ENCODE data around the gene GPX8.

Gene GPX8, protein sequence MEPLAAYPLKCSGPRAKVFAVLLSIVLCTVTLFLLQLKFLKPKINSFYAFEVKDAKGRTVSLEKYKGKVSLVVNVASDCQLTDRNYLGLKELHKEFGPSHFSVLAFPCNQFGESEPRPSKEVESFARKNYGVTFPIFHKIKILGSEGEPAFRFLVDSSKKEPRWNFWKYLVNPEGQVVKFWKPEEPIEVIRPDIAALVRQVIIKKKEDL

DNA sequence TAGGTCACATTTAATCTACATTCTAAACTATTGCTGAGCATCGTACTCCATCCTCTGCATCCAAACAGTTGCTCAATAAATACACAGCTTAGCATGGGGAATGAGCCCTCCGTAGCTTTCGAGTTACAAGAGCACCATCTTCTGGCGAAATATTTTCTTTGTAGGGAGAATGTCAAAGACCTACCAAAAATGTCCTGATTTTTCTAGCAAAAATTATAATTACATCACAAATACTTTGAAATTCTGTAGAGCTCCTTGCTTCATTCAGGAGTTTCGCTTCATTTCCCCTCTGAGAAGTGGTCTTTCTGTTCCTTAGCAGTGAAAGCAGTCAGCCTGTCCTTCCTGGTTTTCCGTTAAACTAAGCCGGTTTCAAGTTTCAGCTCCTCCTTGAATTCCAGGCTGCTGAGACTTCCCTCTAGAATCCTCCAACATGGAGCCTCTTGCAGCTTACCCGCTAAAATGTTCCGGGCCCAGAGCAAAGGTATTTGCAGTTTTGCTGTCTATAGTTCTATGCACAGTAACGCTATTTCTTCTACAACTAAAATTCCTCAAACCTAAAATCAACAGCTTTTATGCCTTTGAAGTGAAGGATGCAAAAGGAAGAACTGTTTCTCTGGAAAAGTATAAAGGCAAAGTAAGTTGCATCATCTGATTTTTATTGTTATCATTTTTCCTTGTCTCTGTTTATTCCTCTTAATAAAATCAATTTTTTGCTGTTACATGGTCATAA lies at the start of gene GPX8:
GPX8 (plus strand) TSS at position 409 of the 730 bp plus-strand sequence; CDS start at position 431, 22 bp downstream.
- no peak for DNase-seq

DNA sequence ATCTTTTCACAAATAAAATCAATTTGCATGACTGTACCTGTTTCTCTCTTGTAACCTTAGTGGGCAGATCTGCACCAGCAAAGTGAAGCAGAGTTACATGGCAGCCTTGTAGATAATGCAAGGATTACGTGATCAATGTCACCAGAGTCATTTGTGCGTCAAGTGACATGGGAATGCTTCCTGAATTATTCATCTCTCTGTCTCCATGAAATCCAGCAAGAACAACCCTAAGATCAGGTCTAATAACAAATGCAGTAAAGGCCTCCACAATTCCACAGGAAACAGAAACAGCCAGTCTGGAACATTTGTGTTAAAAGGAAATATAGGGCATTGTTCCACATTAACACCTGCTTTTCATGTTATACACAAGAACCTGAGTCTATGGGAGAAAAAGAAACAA lies 49.8 kb upstream of the GPX8 start:
- DNase-seq = no peak

DNA sequence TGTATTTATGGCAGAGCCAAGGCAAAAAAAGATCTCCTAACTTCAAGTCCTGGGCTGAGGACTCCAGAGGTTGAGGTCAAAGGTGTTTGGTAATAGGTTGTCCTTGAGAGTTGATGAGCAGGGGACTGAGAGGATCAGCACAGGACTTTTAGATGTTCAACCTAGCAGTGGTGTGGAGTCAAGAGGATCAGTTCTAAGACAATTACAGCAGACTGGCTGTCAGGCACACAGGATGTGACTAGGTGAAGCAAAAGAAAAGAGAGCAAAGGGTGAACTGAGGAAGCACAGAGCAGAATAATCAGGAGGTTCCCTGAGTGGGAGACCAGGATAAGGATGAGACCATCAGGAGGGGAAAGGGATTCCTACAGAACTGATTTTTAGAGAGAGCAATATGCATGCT lies 46.6 kb upstream of the GPX8 start:
- no peak for DNase-seq

DNA sequence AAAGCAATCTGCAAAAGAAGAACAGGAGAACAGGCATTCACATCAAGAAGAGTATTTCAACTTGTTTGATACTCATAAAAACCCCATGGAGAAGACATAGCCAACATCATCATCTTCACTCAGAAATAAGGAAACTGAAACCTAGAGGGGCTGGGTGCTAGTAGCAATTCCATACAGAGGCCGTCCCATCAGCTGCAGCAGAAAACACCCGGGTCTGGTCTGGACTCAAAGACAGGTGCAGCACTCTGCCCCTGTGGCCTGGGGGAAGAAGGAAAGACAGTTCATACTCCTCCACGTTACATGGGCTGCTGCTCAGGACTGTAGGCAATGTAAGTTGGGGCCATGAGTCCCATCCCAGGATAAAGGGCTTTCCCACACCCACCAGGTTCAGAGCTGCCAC lies 45.9 kb upstream of the GPX8 start:
- no peak for DNase-seq

GRCh38 chr5:55123365-55123764 lies 36.6 kb upstream of the GPX8 start:
- DNase-seq = no peak

GRCh38 chr5:55134053-55134722 lies 25.8 kb upstream of the GPX8 start:
- no peak for DNase-seq

GRCh38 chr5:55136521-55136920 lies 23.4 kb upstream of the GPX8 start:
- no peak for DNase-seq

GRCh38 chr5:55140908-55141665 lies 18.9 kb upstream of the GPX8 start:
- no peak for DNase-seq

- peak in 1 of 2 donors; percentile 6 for DNase-seq
Observed at GRCh38 chr5:55141945-55142690, 17.9 kb upstream of the GPX8 start.

- no peak for DNase-seq
Observed at GRCh38 chr5:55143624-55144023, 16.3 kb upstream of the GPX8 start.

DNA sequence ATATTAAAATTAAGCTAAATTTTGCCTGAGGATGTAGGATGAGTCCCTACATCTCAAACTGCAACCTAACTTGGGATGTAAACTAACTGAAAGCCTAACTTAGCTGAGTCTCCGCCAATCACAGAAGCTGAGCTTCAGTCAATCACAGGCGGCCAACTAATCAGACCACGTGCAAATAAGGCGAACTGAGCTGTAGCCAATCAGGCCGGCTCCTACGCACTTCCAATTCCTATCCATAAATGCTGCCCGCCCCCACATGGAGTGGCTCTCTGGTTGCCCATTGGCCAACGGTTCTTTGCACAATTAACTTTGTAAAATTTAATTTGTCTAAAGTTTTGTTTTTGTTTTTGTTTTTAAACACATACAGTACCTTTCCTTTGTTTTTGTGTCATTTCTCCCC lies 13.9 kb upstream of the GPX8 start:
- DNase-seq = no peak

DNA sequence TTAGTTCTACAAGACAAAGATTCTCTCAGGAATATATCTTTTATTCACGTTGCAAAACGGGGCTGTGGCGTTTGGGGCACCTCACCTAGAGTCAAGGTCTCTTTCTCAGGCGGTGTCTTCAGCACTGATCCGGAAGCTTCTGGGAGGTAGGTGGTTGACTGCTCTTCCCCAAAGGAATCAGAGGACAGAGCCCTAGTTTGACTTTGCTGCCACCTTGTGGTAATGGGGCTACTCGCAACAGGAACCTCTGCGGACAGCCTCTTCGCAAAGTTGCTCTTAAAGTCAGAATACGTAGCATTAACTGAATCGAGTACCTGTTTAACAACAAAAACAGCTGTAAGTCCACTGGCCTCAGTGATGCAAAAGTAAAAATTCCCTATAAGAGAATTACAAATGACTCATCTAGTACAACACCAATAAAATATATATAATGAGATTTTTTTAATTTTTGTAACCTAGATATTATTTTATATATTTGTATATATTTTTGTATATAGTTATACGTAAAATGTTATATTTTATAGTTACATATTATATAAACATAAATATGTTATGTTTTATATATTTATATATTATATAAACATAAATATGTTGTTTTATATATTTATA lies 13.3 kb upstream of the GPX8 start:
- DNase-seq = peak; percentile 82 to 83

GRCh38 chr5:55149308-55149795 lies 10.6 kb upstream of the GPX8 start:
- DNase-seq = no peak

DNA sequence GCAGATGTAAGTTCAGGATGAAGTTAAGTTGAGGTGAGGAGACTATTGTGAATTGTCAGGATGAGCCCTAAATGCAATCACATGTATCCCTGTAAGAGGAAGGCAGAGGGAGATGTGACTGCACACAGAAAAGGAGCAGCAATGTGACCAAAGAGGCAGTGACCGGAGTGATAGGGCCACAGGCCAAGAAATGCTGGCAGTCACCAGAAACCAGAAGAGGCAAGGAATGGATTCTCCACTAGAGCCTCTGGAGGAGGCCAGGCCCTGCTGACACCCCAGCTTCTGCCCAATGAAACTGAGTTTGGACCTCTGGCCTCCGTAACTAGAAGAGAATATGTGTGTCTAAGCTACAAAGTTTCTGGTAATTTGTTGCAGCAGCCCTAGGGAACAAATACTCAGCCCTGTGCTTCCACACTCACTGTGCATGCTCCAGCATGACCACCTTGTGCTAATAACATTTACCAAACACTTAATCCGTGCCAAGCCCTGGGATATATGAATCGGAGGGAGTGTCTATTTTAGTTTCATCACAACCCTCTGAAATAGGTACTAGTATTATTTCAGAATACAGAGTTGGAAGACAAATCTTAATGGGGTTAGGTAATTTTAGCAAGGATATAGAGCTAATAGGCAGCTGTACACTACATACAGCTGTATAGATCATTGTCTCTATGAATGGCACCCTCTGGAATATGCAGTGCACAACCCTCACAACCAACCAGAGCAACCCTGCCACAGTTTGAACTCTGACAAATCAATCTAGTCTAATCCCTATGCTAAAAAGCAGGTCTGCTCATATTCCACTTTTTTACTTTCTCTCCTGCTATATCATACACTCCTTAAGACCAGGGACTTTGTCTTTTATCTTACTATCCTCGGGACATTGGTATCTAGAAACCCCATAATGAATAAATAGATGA lies 7.8 kb upstream of the GPX8 start:
- DNase-seq = no peak

DNA sequence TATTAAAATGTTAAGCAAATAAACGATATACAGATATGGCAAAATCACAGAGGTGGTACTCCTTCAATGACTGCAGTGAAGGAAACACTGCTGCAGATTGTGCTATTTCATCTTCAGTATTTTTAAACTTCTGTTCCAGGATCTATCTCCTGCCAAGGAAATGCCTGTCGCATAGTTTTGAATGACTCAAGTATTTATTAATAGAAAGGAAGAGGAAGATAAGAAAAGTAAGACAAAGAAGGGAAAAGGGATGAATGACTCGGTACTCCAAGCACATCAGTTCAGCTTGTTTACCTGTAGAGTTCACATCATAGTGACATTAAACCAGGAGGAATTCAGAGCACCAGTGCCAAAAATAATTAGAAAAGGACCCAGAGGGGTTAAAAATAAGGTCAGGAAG lies 5.1 kb upstream of the GPX8 start:
- no peak for DNase-seq

DNA sequence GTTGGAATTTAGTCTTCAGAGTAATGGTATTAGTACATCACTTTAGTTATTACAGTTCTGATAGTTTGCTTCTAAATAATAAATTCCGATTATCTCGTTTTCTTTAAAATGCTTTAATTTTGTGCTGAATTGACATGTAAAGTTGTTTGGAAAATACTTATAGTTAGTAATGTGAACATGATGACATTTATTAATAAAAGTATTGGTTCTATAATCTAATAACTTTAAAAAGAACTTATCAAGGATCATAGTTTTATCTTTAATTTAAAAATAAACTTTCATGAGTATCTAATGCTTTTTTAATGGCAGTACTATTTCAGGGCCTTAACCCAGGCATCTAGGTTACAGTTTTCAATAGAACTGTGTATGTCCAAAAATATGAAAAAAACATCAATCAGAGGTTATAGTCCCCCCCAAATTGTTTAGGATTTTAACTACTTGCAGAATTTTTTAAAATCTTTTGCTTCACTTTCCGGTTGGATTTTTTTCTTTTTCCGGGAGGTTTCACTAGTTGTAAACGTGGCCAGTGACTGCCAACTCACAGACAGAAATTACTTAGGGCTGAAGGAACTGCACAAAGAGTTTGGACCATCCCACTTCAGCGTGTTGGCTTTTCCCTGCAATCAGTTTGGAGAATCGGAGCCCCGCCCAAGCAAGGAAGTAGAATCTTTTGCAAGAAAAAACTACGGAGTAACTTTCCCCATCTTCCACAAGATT lies 680 bp downstream of the GPX8 start:
- DNase-seq = no peak

- no peak for DNase-seq
Observed at GRCh38 chr5:55162666-55163065, 2.7 kb downstream of the GPX8 start.

- no peak for DNase-seq
Observed at GRCh38 chr5:55171471-55171870, 11.5 kb downstream of the GPX8 start.

GRCh38 chr5:55172051-55172899 lies 12.3 kb downstream of the GPX8 start:
- DNase-seq = peak; percentile 42 to 58

Data from stimulated activated CD4-positive, alpha-beta T cell treated with anti-CD3 and anti-CD28 coated beads, Interleukin-2, amount 100 ng/mL, for 24 hours (primary cell).